Liver (tissue), 5 donors: ENCODE measurements around the gene SLC39A10. TPM values are rescaled to one million over a fixed set of nuclear protein-coding genes. Genes with fewer than 3 reads are reported as not detected.

ENCODE experiments used
- polyA plus RNA-seq, 2 donors: library from polyadenylated mRNA; stranded (reverse) in 1 of 2; unstranded in 1 of 2; fragments of 200-250 nt in 1 of 2; fragments of >200 nt in 1 of 2; fragmentation: Nextera tagmentation in 1 of 2; extraction: Ambion mirVana in 1 of 2; gene quantifications; one replicate each; pipeline versions ENCODE4 v1.2.1 to v1.2.3, GENCODE V29; 2013 to 2015
- small RNA-seq: library from RNA; depleted of rRNA; stranded (forward); fragments of <200 nt; gene quantifications from one replicate; pipeline ENCODE3, GENCODE V24; 2014
- total RNA-seq, 2 donors: library from RNA; depleted of rRNA; stranded (reverse); fragments of >200 nt; gene quantifications; one replicate each; pipeline ENCODE4 v1.2.3, GENCODE V29; 2014
- donor health status: healthy.
- donor health status: healthy.
- donor health status: healthy.

SLC39A10 gene
- total and polyA plus RNA-seq, 4 donors, result 0.98 to 7.5 (median 3.4) TPM

Small RNA genes within 50 kb of the gene (small RNA-seq; reads per million reads assigned to genes)
- gene RNU6-915P, result not detected
